HepG2 (cell line): ENCODE results near the gene NOS1AP. TPM values are rescaled to one million over a fixed set of nuclear protein-coding genes. Genes with fewer than 3 reads are reported as not detected.

Source experiments
- HNRNPH1 ChIP-seq: fragments of 200-400 bp; formaldehyde crosslinking; optimal IDR thresholded peaks from 2 replicates; pipeline ENCODE3; 2017; ENCODE audit warnings: mild to moderate bottlenecking, low read depth, low read length
- KMT2A ChIP-seq: sonication (generic); formaldehyde crosslinking; IDR thresholded peaks from 2 replicates; pipeline ENCODE4 v1.4.0; 2020; ENCODE audit warnings: missing genetic modification reagents
- PHF20 ChIP-seq: sonication (generic); formaldehyde crosslinking; IDR thresholded peaks from 2 replicates; pipeline ENCODE4 v1.5.0; 2020; ENCODE audit warnings: mild to moderate bottlenecking, missing genetic modification reagents
- RAD21 ChIP-seq: fragments of 450-650 bp; formaldehyde crosslinking; IDR thresholded peaks from 2 replicates; pipeline ENCODE4 v1.5.0; 2020; ENCODE audit warnings: mild to moderate bottlenecking
- XBP1 ChIP-seq: sonication (generic); formaldehyde crosslinking; IDR thresholded peaks from 2 replicates; pipeline ENCODE4 v1.5.0; 2020; ENCODE audit warnings: missing genetic modification reagents
- ZNF264 ChIP-seq: sonication (generic); formaldehyde crosslinking; IDR thresholded peaks from 2 replicates; pipeline ENCODE4 v1.4.0; 2020; ENCODE audit warnings: missing genetic modification reagents
- ZNF549 ChIP-seq: sonication (generic); formaldehyde crosslinking; IDR thresholded peaks from 2 replicates; pipeline ENCODE4 v1.5.0; 2020; ENCODE audit warnings: missing genetic modification reagents
- ZNF576 ChIP-seq: sonication (generic); formaldehyde crosslinking; IDR thresholded peaks from 2 replicates; pipeline ENCODE4 v1.4.0; 2020; ENCODE audit warnings: mild to moderate bottlenecking, missing genetic modification reagents
- polyA plus RNA-seq, 8 experiments: library from polyadenylated mRNA; depleted of rRNA in 3 of 8; stranded (reverse) in 7 of 8; unstranded in 1 of 8; fragments of >200 nt; fragmentation: Illumina TruSeq in 4 of 8; extraction: Trizol in 4 of 8; gene quantifications; 2 replicates each; pipeline versions ENCODE4 v1.2.1 to v1.2.3, GENCODE V29; 2011 to 2016; ENCODE audit warnings: low read depth in 4 of 8, missing spikeins in 1 of 8, mixed read lengths in 1 of 8; ENCODE audit not compliant: insufficient read depth in 1 of 8
- total RNA-seq, 5 experiments: library from RNA; depleted of rRNA; stranded (reverse); fragments of >200 nt; fragmentation: Illumina TruSeq; extraction: Trizol; gene quantifications; 2 replicates each; pipeline ENCODE4 v1.2.3, GENCODE V29; 2016; ENCODE audit warnings: low read depth in 1 of 5
- TF ChIP-seq, protein P1 (sequence below): sonication (generic); formaldehyde crosslinking; IDR thresholded peaks from 2 replicates; pipeline ENCODE4 v1.5.0; 2020; ENCODE audit warnings: mild to moderate bottlenecking, missing genetic modification reagents, borderline replicate concordance
- TF ChIP-seq, protein P2 (sequence below): sonication (generic); formaldehyde crosslinking; IDR thresholded peaks from 2 replicates; pipeline ENCODE4 v1.4.0; 2020; ENCODE audit warnings: missing genetic modification reagents, borderline replicate concordance
- TF ChIP-seq, protein P3 (sequence below): sonication (generic); IDR thresholded peaks from 2 replicates; pipeline ENCODE4 v1.6.1; 2016; ENCODE audit warnings: low read depth, borderline replicate concordance

The NOS1AP gene
- total and polyA plus RNA-seq, 2 of the 13 experiments (the other 11 are each of a cell fraction or from before 2014, with no cell fraction given) = 2.0 to 3.3 TPM

GRCh38 chr1:162145966-162146696, 76.6 kb downstream of the NOS1AP start (continued):
- 0 out of 2 replicates have a peak, but pooled peaks have one; percentile 16 for TF ChIP-seq PHF20
- no peak for TF ChIP-seq ZNF576 (CRISPR knock-in tag)
- TF ChIP-seq, protein P1, sequence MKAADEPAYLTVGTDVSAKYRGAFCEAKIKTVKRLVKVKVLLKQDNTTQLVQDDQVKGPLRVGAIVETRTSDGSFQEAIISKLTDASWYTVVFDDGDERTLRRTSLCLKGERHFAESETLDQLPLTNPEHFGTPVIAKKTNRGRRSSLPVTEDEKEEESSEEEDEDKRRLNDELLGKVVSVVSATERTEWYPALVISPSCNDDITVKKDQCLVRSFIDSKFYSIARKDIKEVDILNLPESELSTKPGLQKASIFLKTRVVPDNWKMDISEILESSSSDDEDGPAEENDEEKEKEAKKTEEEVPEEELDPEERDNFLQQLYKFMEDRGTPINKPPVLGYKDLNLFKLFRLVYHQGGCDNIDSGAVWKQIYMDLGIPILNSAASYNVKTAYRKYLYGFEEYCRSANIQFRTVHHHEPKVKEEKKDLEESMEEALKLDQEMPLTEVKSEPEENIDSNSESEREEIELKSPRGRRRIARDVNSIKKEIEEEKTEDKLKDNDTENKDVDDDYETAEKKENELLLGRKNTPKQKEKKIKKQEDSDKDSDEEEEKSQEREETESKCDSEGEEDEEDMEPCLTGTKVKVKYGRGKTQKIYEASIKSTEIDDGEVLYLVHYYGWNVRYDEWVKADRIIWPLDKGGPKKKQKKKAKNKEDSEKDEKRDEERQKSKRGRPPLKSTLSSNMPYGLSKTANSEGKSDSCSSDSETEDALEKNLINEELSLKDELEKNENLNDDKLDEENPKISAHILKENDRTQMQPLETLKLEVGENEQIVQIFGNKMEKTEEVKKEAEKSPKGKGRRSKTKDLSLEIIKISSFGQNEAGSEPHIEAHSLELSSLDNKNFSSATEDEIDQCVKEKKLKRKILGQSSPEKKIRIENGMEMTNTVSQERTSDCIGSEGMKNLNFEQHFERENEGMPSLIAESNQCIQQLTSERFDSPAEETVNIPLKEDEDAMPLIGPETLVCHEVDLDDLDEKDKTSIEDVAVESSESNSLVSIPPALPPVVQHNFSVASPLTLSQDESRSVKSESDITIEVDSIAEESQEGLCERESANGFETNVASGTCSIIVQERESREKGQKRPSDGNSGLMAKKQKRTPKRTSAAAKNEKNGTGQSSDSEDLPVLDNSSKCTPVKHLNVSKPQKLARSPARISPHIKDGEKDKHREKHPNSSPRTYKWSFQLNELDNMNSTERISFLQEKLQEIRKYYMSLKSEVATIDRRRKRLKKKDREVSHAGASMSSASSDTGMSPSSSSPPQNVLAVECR (CRISPR knock-in tag) = no peak
- TF ChIP-seq ZNF549 (CRISPR knock-in tag) = no peak
- no peak for TF ChIP-seq RAD21 (CRISPR knock-in tag)
- TF ChIP-seq XBP1 (CRISPR knock-in tag) = no peak
- no peak for TF ChIP-seq KMT2A
- no peak for TF ChIP-seq HNRNPH1
- TF ChIP-seq, protein P2, sequence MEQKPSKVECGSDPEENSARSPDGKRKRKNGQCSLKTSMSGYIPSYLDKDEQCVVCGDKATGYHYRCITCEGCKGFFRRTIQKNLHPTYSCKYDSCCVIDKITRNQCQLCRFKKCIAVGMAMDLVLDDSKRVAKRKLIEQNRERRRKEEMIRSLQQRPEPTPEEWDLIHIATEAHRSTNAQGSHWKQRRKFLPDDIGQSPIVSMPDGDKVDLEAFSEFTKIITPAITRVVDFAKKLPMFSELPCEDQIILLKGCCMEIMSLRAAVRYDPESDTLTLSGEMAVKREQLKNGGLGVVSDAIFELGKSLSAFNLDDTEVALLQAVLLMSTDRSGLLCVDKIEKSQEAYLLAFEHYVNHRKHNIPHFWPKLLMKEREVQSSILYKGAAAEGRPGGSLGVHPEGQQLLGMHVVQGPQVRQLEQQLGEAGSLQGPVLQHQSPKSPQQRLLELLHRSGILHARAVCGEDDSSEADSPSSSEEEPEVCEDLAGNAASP (CRISPR knock-in tag) = no peak
- no peak for TF ChIP-seq ZNF264 (CRISPR knock-in tag)
- TF ChIP-seq, protein P3, sequence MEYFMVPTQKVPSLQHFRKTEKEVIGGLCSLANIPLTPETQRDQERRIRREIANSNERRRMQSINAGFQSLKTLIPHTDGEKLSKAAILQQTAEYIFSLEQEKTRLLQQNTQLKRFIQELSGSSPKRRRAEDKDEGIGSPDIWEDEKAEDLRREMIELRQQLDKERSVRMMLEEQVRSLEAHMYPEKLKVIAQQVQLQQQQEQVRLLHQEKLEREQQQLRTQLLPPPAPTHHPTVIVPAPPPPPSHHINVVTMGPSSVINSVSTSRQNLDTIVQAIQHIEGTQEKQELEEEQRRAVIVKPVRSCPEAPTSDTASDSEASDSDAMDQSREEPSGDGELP = no peak
